Natural killer cell (primary cell): Measurements from ENCODE around the gene RRP1. TPM values are rescaled to one million over a fixed set of nuclear protein-coding genes. Genes with fewer than 3 reads are reported as not detected.

Experiments
- ATAC-seq, 3 donors: fragments of 150-1000 bp in 2 of 3; fragments of 200-7000 bp in 1 of 3; cut with Tn5 transposase; 1 replicate in 1 of 3; 2 replicates in 2 of 3; pipeline ENCODE4 v1.10.0; 2021; ENCODE audit warnings: mild to moderate bottlenecking in 2 of 3, moderate library complexity in 2 of 3
- DNase-seq, 2 donors: peaks; one replicate each; pipeline versions ENCODE4 v3.0.0 to v3.0.0-alpha.2; 2013 to 2021; ENCODE audit warnings: mixed read lengths in 1 of 2
- H3K27ac ChIP-seq: one replicate; pipeline ENCODE4 v1.5.1; 2013; ENCODE audit warnings: mild to moderate bottlenecking, low read length
- H3K27me3 ChIP-seq: one replicate; pipeline ENCODE4 v1.6.1; 2013; ENCODE audit warnings: low read length; ENCODE audit not compliant: control insufficient read depth, insufficient read depth
- H3K36me3 ChIP-seq: one replicate; pipeline ENCODE4 v1.6.1; 2013; ENCODE audit warnings: low read length; ENCODE audit not compliant: control insufficient read depth, insufficient read depth
- H3K4me1 ChIP-seq: one replicate; pipeline ENCODE4 v1.6.1; 2013; ENCODE audit warnings: low read length; ENCODE audit not compliant: control insufficient read depth, insufficient read depth
- H3K4me3 ChIP-seq: one replicate; pipeline ENCODE4 v1.5.1; 2013; ENCODE audit warnings: low read length
- H3K9me3 ChIP-seq: one replicate; pipeline ENCODE4 v1.6.1; 2013; ENCODE audit warnings: low read length; ENCODE audit not compliant: control insufficient read depth, insufficient read depth
- H3K27ac Mint-ChIP-seq, 2 donors: one replicate each; pipeline ENCODE4 v1.8.0; 2022; ENCODE audit warnings: mild to moderate bottlenecking in 2 of 2, mixed read lengths in 2 of 2, moderate library complexity in 1 of 2
- H3K27me3 Mint-ChIP-seq, 2 donors: one replicate each; pipeline ENCODE4 v1.8.0; 2022; ENCODE audit warnings: low read depth in 2 of 2, mixed read lengths in 2 of 2
- H3K36me3 Mint-ChIP-seq: one replicate; pipeline ENCODE4 v1.8.0; 2022; ENCODE audit warnings: mixed read lengths
- H3K4me1 Mint-ChIP-seq, 2 donors: one replicate each; pipeline ENCODE4 v1.8.0; 2022; ENCODE audit warnings: mixed read lengths in 2 of 2
- H3K4me3 Mint-ChIP-seq: one replicate; pipeline ENCODE4 v1.8.0; 2022; ENCODE audit warnings: mild to moderate bottlenecking, moderate library complexity, mixed read lengths
- H3K9me3 Mint-ChIP-seq, 2 donors: one replicate each; pipeline ENCODE4 v1.8.0; 2022; ENCODE audit warnings: mixed read lengths in 2 of 2
- WGBS: methylation state at CpG from one replicate; pipeline ENCODE4 v1.1.7; 2013; ENCODE audit warnings: missing lambda C conversion rate; ENCODE audit not compliant: insufficient coverage; 5-methylcytosine and 5-hydroxymethylcytosine counted together
- intact Hi-C: fragments of 100-400 bp; cut with micrococcal nuclease; formaldehyde crosslinking; loops from one replicate; pipeline ENCODE4 v1.14.2; 2022
- total RNA-seq, 4 donors: library from RNA; stranded (reverse); fragments of 120-200 nt in 1 of 4; gene quantifications; one replicate each; pipeline versions ENCODE4 v1.2.3 to v1.2.4, GENCODE V29; 2013 to 2022
- TF ChIP-seq, protein P1 (sequence below): fragments of 200-600 bp; IDR thresholded peaks from one replicate; pipeline ENCODE4 v1.8.0; 2022; ENCODE audit warnings: antibody characterized with exemption

Gene RRP1
- total RNA-seq, 3 donors from 2014 or later (not counting 1 experiment from before 2014, with no cell fraction given): 15.7 to 24.6 (median 23.7) TPM

- H3K27me3 Mint-ChIP-seq: no peaks in the 10 kb centered on the region
- no peaks in the 10 kb centered on the region for H3K9me3 ChIP-seq
- intact Hi-C loops: no loop called here
- H3K36me3 Mint-ChIP-seq: no peaks in the 10 kb centered on the region
- TF ChIP-seq, protein P1, sequence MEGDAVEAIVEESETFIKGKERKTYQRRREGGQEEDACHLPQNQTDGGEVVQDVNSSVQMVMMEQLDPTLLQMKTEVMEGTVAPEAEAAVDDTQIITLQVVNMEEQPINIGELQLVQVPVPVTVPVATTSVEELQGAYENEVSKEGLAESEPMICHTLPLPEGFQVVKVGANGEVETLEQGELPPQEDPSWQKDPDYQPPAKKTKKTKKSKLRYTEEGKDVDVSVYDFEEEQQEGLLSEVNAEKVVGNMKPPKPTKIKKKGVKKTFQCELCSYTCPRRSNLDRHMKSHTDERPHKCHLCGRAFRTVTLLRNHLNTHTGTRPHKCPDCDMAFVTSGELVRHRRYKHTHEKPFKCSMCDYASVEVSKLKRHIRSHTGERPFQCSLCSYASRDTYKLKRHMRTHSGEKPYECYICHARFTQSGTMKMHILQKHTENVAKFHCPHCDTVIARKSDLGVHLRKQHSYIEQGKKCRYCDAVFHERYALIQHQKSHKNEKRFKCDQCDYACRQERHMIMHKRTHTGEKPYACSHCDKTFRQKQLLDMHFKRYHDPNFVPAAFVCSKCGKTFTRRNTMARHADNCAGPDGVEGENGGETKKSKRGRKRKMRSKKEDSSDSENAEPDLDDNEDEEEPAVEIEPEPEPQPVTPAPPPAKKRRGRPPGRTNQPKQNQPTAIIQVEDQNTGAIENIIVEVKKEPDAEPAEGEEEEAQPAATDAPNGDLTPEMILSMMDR: no peak
- H3K9me3 Mint-ChIP-seq: no peaks in the 10 kb centered on the region
- peaks cover 0 to 4% of the 10 kb centered on the region in 2 donors for H3K4me1 Mint-ChIP-seq
- DNase-seq (no peak), ATAC-seq (no peak)
- peaks cover 7% of the 10 kb centered on the region for H3K4me1 ChIP-seq
- no peak overlapping the region for H3K27ac Mint-ChIP-seq
- WGBS: 94% methylated on average over 28 of the region's 28 CpGs
- H3K4me3 ChIP-seq: no peak overlapping the region
- peaks cover 38% of the 10 kb centered on the region for H3K36me3 ChIP-seq
- no peak overlapping the region for H3K4me3 Mint-ChIP-seq
- no peaks in the 10 kb centered on the region for H3K27me3 ChIP-seq
- no peak overlapping the region for H3K27ac ChIP-seq
Observed at GRCh38 chr21:43750339-43751033, 38.9 kb upstream of the RRP1 start.

GRCh38 chr21:43751955-43752591 is 37.3 kb upstream of the RRP1 start:
- H3K4me3 ChIP-seq: no peak overlapping the region
- Mint-ChIP-seq H3K36me3 (no peaks in the 10 kb centered on the region), H3K27ac (no peak overlapping the region), H3K27me3 (no peaks in the 10 kb centered on the region), H3K4me1 (peaks cover 0 to 4% of the 10 kb centered on the region in 2 donors), H3K9me3 (no peaks in the 10 kb centered on the region), H3K4me3 (no peak overlapping the region)
- no peak for DNase-seq
- no peak overlapping the region for H3K27ac ChIP-seq
- H3K9me3 ChIP-seq: no peaks in the 10 kb centered on the region
- WGBS: 94% methylated on average over 31 of the region's 31 CpGs
- intact Hi-C loops: no loop called here
- TF ChIP-seq, protein P1: no peak
- peaks cover 43% of the 10 kb centered on the region for H3K36me3 ChIP-seq
- no peak for ATAC-seq
- no peaks in the 10 kb centered on the region for H3K27me3 ChIP-seq
- H3K4me1 ChIP-seq: peaks cover 7% of the 10 kb centered on the region

GRCh38 chr21:43752758-43753438 is 36.5 kb upstream of the RRP1 start:
- no peaks in the 10 kb centered on the region for H3K27me3 ChIP-seq
- TF ChIP-seq, protein P1: no peak
- Mint-ChIP-seq H3K27me3 (no peaks in the 10 kb centered on the region), H3K9me3 (no peaks in the 10 kb centered on the region), H3K27ac (no peak overlapping the region), H3K4me1 (peaks cover 0 to 4% of the 10 kb centered on the region in 2 donors), H3K36me3 (no peaks in the 10 kb centered on the region), H3K4me3 (no peak overlapping the region)
- H3K27ac ChIP-seq: no peak overlapping the region
- peaks cover 7% of the 10 kb centered on the region for H3K4me1 ChIP-seq
- H3K4me3 ChIP-seq: no peak overlapping the region
- WGBS: 97% methylated on average over 28 of the region's 28 CpGs
- DNase-seq: no peak
- peaks cover 45% of the 10 kb centered on the region for H3K36me3 ChIP-seq
- H3K9me3 ChIP-seq: no peaks in the 10 kb centered on the region
- no peak for ATAC-seq
- intact Hi-C loops: no loop called here
